ENCODE data around the gene WDR35.
"Not testable (repeated sequence)": the region's sequence is repeated elsewhere in the genome, so short reads cannot be mapped to it uniquely, and the experiment has no call there.

Gene WDR35

DNA sequence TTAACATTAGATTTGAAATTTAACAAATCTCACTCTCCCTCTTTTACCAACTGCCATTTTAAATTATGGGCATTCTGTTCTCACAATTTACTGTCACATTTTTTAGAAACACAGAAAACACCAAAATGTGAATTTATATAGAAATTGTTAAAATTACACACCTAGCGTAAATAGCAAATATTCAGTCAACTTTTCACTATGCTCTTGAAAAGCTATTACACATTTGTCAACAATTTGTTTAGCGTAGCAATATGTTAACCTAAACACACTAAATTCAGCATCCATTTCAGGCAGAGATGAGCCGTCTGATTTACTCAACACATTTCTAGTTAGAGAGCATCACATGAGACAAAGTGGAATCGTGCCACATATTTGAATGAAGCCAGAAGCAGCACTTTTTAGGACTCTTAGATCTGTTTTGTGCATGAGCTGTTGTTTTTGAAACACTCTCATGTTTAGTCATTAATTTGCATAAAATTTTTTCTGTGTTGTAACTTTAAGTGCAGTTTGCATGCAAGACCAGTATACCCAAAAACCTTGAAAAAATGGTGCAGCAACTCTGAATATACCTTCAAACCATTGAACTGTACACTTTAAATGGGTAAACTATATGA is 96.3 kb downstream of the WDR35 start:
- DNase-seq (ENCODE audit: low read depth), result no peak

DNA sequence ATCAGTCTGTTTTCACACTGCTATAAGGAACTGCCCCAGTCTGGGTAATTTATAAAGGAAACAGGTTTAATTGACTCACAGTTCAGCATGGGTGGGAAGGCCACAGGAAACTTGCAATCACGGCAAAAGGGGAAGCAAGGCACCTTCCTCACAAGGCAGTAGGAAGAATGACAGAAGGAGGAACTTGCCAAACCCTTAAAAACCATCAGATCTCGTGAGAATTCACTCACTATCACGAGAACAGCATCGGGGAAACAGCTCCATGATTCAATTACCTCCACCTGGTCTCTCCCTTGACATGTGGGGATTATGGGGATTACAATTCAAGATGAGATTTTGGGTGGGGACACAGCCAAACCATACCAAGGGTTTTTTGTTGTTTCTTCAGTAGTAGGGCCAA is 97.9 kb downstream of the WDR35 start:
- not testable (repeated sequence) for DNase-seq (ENCODE audit: low read depth)

DNA sequence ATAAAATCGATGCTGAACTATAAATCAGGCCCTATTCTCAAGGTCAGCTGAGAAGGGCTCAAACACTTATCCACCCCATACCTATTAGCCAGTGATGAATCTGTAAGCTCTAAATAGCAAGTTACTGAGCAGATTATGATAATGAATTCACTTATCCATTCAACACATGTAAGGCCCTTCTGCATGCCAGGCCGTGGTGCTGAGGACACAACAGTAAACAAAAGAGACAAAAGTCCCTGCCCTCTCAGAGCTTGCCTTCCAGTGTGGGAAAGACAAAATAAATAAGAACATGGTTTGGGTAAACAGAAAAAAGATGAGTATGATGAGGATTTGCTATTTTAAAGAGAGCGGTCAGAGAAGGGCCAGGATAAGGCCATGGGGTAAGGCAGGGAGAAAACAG is 99.8 kb downstream of the WDR35 start:
- DNase-seq (ENCODE audit: low read depth), result no peak

DNA sequence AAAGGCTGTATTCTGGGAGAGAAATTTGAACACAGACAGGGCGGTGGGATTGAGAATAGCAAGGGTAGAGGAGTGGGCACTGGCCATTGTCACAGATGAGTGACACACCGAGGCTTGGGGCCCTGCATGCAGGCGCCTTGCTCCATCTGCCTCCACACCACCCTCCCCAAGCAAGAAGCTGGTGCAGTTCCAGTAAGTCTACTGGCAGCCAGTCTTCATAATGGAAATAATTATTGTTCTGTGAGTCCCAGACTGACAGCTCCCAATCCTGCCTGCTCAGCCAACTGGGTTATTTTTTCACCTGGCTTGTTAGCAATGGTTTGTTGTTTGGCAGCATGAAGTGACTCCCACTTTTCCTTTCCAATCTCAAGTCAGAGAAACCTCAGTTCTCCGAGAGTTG is 101.1 kb downstream of the WDR35 start:
- no peak for DNase-seq (ENCODE audit: low read depth)

DNA sequence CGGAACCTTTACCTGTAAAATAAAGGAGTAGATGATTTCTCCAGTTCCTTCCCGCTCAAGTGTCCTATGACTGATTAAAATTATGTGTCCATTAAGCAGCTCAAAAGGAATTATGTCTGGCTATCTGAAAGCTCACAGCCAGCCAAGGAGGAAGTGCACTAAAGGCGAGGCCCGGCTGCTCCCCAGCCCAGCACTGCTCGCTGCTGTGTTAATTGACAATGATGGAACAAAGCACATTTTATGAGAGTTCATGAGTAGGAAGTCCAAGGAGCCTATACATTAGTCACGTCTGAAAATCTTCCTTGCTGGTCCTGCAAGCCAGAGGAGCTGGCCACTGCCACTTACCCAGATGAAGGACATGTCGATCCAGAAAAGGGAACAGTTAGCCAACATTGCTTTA is 102.4 kb downstream of the WDR35 start:
- no peak for DNase-seq (ENCODE audit: low read depth)

DNA sequence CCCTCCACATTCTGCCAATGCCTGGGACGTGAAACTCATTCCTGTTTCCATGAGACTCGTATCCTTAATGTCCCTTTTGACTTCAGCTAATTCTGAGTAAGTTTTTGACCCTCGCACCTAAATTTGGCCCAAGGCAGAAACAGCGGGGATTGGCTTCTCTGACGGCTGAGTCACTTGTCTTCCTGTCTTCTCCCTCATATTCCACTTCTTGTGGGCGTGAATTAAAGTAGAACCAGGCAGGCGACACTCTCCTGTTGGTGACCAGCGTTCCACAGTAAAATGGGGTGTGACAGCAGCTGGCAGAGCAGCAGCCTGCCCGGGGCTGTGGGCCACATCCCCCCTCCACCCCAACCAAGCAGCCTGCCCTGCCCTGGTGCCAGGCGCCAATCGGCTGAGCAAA is 103.6 kb downstream of the WDR35 start:
- DNase-seq (ENCODE audit: low read depth), result no peak

DNA sequence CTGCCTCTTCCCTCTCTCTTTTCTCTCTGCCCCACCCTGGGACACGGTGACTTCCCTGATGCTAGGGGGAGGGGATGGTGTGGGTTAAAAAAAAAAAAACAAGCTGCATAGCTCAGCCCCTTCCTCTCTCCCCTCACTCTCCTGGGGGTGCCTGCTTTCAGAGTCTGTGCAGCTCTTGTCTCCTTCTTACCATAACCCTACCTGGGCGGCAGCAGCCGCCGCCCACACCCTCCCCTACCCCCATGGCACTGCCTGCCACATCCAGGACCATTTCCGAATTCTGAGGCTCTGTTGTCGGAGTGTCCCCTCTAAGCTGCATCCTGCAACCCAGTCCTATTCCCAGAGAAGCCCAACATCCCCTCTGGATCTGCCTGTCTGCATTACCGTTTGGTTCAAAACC is 104.1 kb downstream of the WDR35 start:
- no peak for DNase-seq (ENCODE audit: low read depth)

DNA sequence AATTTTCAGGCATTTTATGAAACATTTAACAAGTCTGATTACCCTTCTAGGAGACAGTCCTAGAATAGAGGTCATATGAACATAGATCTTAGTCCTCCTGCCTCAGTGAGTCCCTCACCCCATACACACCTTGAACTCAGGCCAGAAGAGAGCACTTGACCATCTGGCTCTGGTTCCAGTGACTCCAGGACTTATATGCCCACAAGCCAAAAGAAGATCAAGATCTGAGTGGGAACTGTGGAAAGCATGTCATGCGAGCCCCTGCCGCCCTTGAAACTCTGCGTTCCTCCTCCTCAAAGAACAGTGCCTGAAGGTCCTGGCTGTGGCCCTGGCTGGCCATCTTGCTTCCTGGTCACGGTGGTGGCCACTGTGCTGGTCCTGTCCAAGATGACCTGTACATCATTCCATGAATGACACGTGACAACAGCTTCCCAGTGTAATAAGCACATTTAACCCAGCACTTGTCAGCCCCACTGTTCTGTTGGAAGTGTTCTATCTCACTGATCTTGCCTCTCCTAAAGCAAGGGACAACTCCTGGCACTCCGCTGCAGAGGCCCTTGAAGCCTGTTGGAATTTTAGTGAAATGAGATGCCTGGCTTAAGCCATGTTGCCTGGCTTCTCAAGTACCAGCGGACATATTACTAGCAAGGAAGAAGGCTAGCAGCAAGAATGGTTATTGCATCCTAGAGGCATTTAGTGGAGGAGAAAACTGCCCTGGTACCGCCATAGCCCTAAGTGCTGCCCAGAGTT is 105.8 kb downstream of the WDR35 start:
- no peak for DNase-seq (ENCODE audit: low read depth)

DNA sequence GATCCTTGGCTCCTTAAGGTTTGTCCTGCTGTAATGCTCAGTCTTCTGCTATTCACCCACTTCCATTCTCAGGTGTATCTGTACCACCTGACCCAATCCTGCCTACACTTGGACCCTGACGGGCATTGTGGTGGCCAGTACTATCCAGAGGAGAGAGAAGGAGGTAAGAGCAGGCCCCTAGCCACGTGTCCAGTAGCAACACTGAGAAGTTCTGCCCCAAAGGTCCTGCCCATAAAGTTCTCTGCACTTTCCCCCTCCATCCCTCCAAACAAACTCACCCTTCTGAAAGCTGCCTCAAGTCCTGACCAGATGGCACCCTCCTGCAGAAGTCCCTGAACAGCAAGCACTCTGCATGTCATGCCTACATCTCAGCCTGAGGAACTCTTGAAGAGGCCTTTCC is 106.4 kb downstream of the WDR35 start:
- no peak for DNase-seq (ENCODE audit: low read depth)

DNA sequence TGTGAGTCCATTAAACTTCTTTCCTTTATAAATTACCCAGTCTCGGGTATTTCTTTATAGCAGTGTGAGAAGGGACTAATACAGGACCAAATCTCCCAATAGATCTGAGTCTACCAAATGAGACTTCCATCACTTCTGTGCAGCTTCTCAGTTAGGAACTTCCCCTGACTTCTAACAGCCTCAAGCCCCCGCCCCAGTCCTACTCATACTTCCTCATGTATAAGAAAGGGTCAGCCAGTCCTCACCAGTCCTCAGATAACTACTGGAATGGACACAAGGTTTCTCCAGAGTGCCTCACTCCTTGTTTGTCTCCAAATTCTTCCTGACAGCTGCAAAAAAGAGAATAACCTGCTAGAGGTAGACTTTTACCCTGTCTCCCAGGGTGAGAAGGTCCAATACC is 107.6 kb downstream of the WDR35 start:
- DNase-seq (ENCODE audit: low read depth), result no peak

DNA sequence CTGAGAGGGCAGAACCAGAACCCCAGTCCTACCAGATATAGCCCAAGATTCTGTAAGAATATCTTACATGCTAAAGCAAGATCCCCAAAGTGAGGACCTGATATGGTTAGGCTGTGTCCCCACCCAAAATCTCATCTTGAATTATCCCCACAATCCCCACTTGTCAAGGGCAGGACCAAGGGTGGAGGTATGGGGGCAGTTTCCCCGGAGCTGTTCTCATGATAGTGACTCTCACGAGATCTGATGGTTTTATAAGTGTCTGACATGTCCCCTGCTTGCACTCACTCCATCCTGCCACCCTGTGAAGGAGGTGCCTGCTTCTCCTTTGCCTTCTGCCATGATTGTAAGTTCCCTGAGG is 108.0 kb downstream of the WDR35 start:
- DNase-seq (ENCODE audit: low read depth), result no peak

DNA sequence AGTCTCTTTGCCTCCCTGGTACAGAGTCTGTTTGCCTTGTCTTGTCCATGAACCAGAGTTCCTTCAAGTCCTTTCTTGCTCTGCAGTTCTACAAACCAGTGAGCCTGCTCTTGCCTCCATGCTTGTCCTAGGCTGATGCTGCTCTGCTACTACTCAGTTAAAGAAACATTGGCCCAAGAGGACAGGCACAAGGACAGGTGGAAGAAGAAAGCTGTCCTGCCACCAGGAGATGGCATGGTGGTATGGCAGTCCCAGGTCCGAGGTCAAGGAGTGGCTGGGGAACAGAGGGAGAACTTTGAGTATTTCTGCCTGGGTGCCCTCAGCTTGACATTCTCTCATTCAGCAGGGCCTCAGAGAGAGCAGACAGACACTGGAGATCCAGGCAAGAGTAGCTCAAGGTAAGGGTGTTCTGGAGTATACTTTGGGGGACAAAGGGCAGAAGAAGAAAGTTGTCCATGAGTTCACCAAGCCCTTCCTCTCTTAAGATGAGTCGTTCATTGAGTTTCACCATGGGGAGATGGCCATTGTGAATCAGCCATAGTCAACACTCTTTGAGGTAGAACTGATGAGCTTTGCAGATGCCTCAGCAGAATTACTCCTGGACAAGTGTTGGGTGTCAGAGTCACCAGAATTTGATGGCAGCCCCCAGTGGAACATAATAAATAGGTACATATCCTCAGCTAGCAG is 108.5 kb downstream of the WDR35 start:
- no peak for DNase-seq (ENCODE audit: low read depth)

DNA sequence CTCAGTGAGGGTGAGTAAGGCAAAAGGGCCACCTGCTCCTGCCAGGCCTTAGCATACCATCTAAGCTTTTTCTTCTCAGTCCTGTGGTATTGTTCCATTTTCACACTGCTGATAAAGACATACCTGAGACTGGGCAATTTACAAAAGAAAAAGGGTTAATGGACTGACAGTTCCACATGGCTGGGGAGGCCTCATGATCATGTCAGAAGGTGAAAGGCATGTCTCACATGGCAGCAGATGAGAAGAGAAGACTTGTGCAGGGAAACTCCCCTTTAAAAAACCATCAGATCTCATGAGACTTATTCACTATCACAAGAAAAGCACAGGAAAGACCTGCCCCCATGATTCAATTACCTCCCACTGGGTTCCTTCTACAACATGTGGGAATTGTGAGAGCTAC is 109.7 kb downstream of the WDR35 start:
- DNase-seq (ENCODE audit: low read depth), result not testable (repeated sequence)

DNA sequence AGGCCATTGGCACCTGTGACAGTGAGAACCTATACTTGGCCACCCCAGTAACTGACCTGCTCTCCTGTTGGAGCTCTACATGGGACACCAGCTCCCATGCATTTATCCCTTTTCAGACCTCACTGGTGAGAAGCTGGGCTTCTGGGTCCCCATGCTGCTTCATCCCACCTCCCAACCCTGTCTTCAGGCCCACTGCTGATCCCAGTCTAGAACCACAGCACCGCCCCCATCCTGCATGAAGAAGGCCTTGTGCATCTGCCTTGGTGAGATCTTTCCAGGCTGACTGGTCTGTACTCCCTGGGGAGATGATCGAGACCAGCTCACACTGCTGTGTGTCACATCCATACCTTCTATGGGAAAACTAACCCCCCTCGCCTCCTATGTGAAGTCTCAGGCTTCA is 110.8 kb downstream of the WDR35 start:
- no peak for DNase-seq (ENCODE audit: low read depth)

DNA sequence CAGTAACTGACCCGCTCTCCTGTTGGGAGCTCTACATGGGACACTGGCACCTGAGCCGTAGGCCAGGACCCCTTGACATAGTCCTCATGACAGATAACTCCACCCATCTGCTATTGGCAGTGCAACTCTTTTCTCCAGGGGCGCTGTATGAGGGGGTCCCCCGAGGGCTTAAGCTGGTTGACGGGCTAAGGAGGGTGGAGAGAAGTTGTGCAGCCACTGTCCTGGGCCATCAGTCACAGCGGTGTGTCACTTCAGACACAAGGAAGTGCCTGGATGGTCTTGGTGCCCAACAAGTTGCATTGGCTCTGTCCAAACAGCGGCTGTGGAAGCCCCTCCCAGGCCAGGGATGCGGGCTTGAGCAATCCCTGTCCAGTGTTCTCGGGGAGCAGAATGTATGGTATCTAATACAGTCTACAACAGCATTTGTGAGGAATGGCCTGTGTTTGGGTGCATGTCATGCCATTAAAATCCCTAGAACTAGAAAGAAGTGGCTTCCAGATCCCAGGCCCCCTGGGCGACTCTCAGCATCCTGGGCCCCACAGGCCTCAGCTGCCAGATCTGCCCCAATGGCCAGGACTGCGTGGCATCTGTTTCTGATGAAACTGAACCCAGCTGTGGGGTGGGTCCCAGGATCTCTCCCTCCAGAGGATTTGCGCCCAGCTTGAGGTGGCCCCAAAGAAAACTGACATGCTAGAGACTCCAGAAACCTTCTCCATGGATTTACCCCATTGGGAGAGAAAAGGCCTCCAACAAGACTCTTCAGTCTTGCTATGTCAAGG is 111.4 kb downstream of the WDR35 start:
- DNase-seq (ENCODE audit: low read depth), result no peak

DNA sequence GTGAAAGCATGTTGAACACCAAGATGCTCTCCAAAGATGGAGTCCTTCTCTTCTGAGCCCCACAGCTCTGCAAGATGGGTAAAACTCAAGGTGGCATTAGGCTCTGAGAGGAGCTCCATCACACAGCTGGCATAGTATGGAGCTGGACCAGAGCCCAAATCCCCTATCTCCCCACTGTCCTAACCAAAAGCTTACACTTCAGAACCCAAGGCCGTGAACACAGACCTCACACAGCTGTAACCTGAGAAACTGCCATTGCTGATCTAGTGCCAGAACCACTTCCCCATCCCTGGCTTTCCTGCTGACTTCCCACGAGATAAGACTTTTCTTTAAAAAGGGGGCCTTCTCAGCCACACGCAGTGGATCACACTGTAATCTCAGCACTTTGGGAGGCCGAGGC is 113.2 kb downstream of the WDR35 start:
- no peak for DNase-seq (ENCODE audit: low read depth)

DNA sequence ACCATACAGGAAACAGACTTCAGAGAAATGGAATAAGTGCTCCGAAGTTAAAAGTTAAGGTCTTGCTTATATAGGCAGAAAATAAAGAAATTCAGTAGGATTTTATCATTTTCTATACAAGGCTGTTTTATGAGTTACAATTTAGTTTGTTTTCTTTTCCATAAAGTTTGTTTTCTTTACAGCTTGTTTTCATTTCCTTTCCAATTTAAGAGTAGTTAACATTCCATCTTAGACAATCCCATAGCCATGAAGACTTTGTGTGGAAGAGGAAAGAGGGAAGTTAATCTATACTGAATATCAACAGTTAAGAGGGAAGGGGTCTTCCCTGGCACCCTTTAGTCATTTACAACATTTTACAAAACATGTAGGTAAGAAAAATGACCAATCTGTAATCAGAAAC is 114.6 kb downstream of the WDR35 start:
- no peak for DNase-seq (ENCODE audit: low read depth)

DNA sequence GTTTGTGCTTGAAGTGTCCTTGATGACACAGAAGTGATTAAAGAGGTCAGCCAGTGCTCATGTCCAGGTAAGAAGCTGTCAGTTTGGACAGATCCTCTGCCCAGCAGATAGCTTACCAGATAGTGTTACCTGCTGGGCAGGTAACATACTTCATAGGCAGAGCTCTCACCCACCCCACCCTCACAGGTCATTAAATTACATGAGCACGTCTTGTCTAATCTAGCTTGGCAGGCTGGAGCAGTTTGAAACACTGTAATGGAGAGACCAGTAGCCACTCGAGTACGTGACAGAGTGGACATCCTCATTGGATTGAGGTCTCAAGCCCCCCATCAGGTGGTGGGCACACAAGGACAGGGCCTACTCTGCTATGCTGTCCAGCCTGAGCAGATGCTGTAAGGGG is 115.2 kb downstream of the WDR35 start:
- no peak for DNase-seq (ENCODE audit: low read depth)

DNA sequence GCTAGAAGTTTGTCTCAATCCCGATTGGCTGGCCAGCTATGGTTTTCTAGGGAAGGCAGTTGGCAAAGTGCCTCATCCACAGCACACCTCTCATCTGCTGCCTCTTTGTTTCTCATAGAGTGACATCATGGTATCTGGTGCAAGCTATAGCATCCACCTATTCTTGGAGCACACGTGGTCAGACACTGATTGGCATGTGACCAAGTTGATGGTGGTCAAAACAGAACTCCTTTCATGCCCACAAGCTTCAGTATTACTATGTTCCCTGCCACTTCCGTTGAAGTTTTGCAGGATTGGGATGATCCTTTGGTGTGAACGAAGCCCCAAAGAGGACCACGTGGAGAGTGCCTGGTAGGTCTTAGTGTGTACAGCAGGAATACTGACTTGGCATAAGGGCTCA is 116.9 kb downstream of the WDR35 start:
- no peak for DNase-seq (ENCODE audit: low read depth)

DNA sequence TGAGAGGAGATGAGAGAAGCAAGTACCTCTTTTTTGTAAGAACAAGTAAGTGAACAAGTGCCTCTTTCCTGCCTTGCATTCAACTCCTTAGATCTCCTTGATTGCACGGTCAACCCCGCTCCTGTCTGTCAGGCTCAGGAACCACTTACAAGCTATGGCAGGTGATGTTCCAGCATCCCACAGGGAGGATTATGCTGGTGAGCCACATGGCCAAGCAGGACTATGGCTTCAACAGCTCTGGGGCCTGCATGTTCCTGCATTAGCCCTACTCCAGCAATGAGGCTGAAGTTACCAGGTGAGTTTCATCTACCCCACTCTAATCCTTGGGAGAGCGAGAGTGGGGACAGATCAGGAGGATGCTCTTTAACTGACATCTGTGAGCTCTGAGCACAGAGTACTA is 117.6 kb downstream of the WDR35 start:
- no peak for DNase-seq (ENCODE audit: low read depth)

DNA sequence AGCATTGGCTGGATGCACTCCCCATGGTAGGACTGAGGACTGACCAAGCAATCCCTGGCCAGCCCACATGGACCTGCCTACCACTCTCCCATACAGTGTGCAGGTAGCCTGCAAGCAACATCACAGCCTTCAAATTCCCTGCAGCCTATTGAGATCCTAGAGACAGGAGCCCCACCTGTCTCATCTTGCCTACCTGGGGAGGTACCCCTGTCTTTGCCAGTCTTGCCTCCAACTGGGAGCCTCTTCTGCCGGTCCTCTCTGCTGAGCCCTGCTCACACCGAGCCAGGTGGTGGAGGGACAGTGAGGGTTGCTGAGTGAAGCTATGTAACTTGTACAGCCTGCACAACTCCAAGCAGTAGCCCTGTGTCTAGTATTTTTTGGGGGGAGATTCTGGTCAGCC is 118.1 kb downstream of the WDR35 start:
- DNase-seq (ENCODE audit: low read depth), result no peak

DNA sequence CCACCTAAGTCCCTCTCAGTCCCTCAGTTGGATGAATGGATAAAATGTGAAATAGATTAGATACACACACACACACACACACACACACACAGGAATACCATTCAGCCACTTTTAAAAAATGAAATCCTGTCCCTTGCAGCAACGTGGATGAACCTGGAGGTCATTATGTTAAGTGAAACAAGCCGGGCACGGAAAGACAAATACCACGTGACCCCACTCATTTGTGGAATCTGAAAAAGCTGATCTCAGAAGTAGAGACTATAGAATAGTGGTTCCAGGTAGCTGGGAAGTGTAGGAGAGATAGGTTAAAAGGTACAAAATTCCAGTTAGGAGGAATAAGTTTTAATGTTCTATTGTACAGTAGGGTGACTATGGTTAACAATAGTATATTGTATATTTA is 119.1 kb downstream of the WDR35 start:
- DNase-seq (ENCODE audit: low read depth), result no peak

Data from activated gamma-delta T cell treated with anti-CD3 and anti-CD28 coated beads, Interleukin-2, amount 50 U/mL, for 16 hours (primary cell).